BE2C (cell line): ENCODE results near the gene SOX6.

Experiments used
- DNase-seq: peaks from one replicate; pipeline ENCODE4 v3.0.0-alpha.2; 2020
- H3K27me3 ChIP-seq: fragments of 250-450 bp; sonication (Bioruptor Pico); 2 replicates; pipeline ENCODE4 v1.5.1; 2020; ENCODE audit warnings: mild to moderate bottlenecking
- H3K36me3 ChIP-seq: fragments of 250-450 bp; sonication (Bioruptor Pico); 2 replicates; pipeline ENCODE4 v1.5.1; 2020; ENCODE audit warnings: mild to moderate bottlenecking
- H3K4me1 ChIP-seq: fragments of 250-450 bp; sonication (Bioruptor Pico); 2 replicates; pipeline ENCODE4 v1.5.1; 2020
- H3K4me3 ChIP-seq: 2 replicates; pipeline ENCODE4 v1.5.1; 2011; ENCODE audit warnings: low read depth, low read length
- H3K9me3 ChIP-seq: fragments of 250-450 bp; sonication (Bioruptor Pico); 2 replicates; pipeline ENCODE4 v1.5.1; 2020
- TF ChIP-seq, protein P1 (sequence below): IDR thresholded peaks from 2 replicates; pipeline ENCODE4 v1.5.1; 2012; ENCODE audit warnings: mild to moderate bottlenecking, low read depth, low read length

SOX6 gene

DNA sequence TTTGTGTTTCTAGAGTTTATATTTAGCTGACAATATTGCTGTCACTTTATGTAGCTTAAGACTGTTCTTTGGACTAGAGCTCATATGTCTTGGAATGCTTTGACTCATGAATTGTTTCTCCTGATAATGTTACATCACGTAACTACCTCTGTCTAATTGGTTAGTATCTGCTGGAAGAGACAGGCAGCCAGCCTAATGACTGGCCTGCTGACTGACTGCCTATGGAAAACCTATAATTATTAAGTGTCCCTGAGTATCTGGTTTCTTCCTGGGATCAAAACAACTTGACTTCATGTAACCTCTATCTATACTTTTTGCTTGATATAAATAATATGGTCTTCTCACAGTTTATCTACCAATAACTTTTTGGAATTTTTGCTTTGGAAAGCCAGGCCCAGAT is 9.4 kb downstream of the SOX6 start:
- Histone ChIP-seq H3K36me3 (no peaks in the 10 kb centered on the region), H3K27me3 (no peaks in the 10 kb centered on the region), H3K4me1 (no peaks in the 10 kb centered on the region), H3K4me3 (no peak overlapping the region), H3K9me3 (no peaks in the 10 kb centered on the region)
- TF ChIP-seq, protein P1, sequence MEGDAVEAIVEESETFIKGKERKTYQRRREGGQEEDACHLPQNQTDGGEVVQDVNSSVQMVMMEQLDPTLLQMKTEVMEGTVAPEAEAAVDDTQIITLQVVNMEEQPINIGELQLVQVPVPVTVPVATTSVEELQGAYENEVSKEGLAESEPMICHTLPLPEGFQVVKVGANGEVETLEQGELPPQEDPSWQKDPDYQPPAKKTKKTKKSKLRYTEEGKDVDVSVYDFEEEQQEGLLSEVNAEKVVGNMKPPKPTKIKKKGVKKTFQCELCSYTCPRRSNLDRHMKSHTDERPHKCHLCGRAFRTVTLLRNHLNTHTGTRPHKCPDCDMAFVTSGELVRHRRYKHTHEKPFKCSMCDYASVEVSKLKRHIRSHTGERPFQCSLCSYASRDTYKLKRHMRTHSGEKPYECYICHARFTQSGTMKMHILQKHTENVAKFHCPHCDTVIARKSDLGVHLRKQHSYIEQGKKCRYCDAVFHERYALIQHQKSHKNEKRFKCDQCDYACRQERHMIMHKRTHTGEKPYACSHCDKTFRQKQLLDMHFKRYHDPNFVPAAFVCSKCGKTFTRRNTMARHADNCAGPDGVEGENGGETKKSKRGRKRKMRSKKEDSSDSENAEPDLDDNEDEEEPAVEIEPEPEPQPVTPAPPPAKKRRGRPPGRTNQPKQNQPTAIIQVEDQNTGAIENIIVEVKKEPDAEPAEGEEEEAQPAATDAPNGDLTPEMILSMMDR = no peak
- no peak for DNase-seq

DNA sequence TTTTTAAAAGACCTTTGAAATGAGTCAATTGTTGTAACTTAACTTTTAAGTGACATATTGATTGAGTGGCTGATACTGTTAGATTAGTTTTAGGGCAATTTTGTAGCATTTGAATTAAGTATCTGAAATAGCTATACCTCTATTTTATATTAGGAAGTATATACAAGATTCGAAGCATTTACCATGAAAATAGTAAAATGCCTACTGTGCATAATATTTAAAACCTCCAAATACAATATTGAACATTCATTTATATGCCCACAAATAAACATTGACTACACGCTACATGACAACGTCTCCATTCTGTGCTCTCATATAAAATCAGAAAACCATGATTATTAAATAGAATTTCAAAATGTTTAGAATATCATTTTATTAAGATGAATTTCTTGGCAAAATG is 14.5 kb downstream of the SOX6 start:
- H3K9me3 ChIP-seq = no peaks in the 10 kb centered on the region
- TF ChIP-seq, protein P1 = no peak
- DNase-seq = no peak
- no peaks in the 10 kb centered on the region for H3K27me3 ChIP-seq
- no peaks in the 10 kb centered on the region for H3K4me1 ChIP-seq
- no peaks in the 10 kb centered on the region for H3K36me3 ChIP-seq
- H3K4me3 ChIP-seq = no peak overlapping the region

DNA sequence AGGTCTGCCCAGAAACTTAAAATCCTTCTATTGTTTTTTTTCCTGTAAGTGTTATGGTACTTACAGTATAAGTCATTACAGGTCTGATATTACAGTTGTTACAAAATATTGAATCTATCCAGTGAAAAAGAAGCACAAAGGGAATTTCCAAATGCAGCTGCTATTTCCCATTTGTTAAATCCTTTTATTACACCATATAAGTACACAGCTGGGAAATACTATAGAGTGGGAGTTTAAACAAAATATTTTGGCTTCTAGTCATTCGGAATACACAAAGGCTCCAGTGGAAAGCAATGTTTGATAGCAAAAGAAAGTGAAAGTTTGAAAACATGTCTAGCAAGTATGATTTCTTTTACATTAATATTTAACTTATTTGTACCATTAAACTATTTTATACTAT is 18.0 kb downstream of the SOX6 start:
- no peaks in the 10 kb centered on the region for H3K27me3 ChIP-seq
- TF ChIP-seq, protein P1 = no peak

DNA sequence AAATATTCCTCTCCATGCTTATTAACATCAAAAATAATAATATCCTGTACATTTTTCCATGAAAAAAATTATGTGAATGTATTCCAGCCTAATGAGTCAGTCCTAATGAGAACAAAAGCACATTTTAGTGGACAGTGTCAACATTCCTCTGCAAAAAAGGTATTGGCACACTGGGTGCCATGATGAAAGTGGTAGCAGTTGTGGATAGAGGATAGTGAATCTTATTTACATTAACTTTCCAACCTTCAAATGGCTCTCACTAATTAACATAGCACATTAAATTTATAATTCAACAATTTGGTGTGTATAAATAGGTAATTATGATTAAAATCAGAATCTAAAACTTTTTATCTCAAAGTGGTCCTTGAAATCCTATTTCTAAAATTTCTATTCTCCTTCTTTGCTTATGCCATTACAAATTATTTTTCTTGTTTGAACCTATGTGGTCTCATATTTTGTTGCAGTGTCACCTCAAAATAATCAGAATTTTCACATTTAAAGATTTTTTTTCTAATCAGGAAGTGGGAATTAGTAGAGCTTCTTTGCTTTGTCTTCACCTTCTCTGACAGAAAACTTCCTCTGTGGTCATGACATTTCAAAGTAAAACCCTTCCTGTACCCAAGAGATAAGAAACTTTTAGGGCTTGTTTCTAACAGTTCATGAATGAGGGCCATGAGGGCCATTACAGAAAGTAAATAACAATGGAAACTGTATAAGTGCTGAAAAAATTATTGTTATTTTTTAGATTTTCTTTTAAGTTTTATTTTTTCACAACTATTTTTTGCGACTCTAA is 18.7 kb downstream of the SOX6 start:
- Histone ChIP-seq H3K27me3 (no peaks in the 10 kb centered on the region), H3K4me1 (no peaks in the 10 kb centered on the region), H3K36me3 (no peaks in the 10 kb centered on the region), H3K4me3 (no peak overlapping the region), H3K9me3 (no peaks in the 10 kb centered on the region)
- TF ChIP-seq, protein P1 = no peak
- DNase-seq = no peak

More for the DNA sequence above, 18.0 kb downstream of the SOX6 start:
- Histone ChIP-seq H3K36me3 (no peaks in the 10 kb centered on the region), H3K4me1 (no peaks in the 10 kb centered on the region), H3K4me3 (no peak overlapping the region), H3K9me3 (no peaks in the 10 kb centered on the region)
- no peak for DNase-seq

DNA sequence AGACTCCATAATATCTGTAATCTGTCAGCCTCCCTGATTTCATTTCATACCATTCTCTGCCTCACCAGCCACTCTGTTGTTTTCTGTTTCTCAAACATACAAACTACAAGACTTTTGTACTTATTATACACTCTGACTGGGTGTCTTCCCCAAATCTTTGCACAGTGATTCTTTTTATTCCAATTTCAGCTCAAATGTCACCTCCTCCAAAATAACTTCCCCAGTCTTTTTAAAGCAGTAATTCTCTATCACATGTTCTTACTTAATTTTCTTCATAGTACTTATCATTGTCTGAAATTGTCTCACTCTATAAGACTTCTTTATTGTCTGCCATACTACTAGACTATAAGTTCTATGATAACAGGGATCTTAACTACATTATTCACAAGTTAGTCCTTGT is 19.6 kb downstream of the SOX6 start:
- Histone ChIP-seq H3K4me3 (no peak overlapping the region), H3K36me3 (no peaks in the 10 kb centered on the region), H3K27me3 (no peaks in the 10 kb centered on the region), H3K4me1 (no peaks in the 10 kb centered on the region), H3K9me3 (no peaks in the 10 kb centered on the region)
- DNase-seq = no peak
- TF ChIP-seq, protein P1 = no peak

DNA sequence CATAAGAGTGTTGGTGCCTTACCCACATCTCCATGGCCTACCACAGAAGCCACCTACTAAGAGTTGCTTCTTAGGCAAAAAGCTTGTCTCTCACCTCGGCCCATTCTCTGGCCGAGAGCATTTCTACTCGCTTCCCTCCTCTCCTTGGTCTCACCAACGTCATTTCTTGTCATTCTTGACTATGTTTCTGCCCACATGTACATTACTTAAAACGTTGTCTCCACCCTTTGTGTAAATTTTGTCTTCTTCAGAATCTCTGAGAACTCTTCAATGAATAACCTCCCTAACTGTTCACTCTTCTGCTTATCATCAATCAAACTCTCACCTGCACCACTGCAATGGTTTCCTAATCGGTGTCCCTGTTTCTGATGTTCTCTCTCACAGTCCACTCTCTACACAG is 20.1 kb downstream of the SOX6 start:
- Histone ChIP-seq H3K36me3 (no peaks in the 10 kb centered on the region), H3K4me3 (no peak overlapping the region), H3K9me3 (no peaks in the 10 kb centered on the region), H3K27me3 (no peaks in the 10 kb centered on the region), H3K4me1 (no peaks in the 10 kb centered on the region)
- DNase-seq = no peak
- TF ChIP-seq, protein P1 = no peak
